HG03571 (cell line): ENCODE measurements around the gene EPHB4.
"Not testable (repeated sequence)": the region's sequence is repeated elsewhere in the genome, so short reads cannot be mapped to it uniquely, and the experiment has no call there.

Experiments used
- ATAC-seq: cut with Tn5 transposase; IDR thresholded peaks from one replicate; pipeline ENCODE4 v1.9.1; 2021; ENCODE audit not compliant: unreplicated experiment

EPHB4 gene

DNA sequence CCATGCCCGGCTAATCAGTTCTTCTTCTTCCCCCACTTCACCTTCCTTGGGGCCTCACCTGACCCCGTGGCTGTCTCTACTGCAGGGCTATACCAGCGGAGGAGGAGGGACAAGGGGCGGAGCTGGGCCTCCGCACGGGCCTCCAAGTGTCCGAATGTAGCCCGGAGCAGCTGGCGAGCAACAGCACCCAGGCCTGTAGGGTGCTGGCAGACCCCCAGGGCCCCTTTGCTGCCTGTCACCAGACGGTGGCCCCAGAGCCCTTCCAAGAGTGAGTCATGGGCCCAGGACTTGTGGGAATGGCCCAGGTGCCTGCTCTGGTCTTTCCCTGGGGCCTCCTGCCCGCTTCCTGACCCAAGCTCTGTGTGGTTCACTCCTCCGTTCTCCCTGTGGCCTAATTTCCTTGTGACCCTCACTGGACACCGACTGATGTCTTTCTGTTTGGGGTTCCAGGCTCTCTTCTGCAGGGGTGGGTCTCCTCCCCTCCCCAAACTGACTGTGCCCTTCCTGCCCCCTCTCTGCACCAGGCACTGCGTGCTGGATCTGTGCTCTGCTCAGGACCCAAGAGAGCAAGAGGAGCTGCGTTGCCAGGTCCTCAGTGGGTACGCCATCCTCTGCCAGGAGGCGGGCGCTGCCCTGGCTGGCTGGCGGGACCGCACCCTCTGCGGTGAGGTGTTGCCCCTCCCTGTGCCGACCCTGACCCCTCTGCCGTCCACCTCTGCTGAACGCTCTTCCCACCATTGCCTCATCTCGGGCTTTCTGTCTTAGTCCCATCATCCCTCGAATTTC lies 35.2 kb downstream of the EPHB4 start:
- no peak for ATAC-seq

DNA sequence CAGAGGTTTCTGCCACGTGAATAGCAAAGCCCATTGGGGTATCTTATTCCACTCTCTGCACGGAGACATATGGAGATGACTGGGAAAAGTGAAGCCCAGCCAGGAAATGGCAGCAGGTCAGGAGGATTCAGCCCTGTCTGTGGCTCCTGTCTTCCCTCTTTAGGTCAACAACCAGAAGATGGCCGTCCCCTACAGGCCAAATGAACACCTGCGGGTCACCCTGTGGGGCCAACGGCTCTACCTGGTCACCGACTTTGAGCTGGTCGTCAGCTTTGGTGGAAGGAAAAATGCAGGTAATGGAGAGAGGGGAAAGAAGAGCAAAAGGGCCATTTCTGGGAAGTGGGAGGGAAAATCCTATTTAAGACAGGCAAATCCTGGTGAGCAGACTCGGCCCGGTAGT lies 38.3 kb downstream of the EPHB4 start:
- ATAC-seq, result no peak

DNA sequence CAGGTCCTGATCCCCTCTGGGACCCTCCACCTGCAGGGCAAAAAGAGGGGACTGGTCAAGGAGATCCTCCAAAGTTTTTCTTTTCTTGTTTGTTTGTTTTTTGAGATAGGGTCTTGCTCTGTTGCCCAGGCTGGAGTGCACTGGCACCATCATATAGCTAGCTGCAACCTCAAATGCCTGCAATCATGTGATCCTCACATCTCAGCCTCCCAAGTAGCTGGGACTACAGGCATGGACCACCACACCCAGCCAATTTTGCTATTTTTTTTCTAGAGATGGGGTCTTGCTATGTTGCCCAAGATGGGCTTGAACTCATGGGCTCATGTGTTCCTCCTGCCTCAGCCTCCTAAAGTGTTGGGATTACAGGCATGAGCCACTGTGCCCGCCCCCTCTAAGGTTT lies 41.0 kb downstream of the EPHB4 start:
- no peak for ATAC-seq

DNA sequence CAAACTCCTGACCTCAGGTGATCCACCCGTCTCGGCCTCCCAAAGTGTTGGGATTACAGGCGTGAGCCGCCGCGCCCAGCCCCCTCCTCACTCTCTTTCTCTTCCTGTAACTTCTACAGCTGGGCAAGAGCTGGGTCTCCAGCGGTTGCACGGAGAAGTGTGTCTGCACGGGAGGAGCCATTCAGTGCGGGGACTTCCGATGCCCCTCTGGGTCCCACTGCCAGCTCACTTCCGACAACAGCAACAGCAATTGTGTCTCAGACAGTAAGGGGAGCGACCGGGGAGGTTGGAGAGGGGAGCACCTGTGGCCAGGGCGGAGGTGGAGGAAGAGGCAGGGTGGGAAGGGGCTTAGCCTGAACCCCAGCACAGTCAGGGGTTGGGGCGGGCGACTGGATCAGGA lies 41.4 kb downstream of the EPHB4 start:
- no peak for ATAC-seq

DNA sequence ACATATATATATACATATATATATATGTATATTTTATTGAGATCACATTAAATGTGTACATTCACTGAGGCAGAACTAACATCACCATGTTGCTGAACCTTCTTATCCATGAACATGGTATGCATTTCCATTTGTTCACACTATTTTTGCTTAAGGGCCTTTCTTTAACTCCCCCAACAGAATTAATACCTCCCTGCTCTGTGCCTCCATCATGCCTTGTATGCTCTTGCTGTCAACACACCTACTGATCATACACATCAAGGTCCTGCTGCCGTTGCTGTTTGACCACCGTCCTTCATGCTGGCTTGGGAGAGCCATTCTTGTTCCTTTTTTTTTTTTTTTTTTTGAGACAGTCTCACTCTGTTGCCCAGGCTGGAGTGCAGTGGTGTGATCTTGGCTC lies 43.5 kb downstream of the EPHB4 start:
- no peak for ATAC-seq

DNA sequence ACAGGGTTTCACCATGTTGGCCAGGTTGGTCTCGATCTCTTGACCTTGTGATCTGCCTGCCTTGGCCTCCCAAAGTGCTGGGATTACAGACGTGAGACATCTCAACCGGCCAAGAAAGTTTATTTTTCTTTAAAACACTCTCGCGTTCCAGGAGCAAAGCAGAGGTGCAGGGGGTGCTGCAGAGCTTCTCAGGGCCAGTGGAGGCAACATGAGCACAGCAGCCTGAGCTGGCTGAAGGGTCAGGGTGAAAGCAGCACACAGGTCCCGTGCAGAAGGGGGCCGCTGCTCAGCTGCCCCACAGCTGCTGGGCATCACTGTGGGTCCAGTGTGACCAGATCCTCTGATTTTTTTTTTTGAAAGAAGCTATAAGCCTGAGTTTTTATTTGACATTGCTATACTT lies 46.1 kb downstream of the EPHB4 start:
- ATAC-seq, result no peak

DNA sequence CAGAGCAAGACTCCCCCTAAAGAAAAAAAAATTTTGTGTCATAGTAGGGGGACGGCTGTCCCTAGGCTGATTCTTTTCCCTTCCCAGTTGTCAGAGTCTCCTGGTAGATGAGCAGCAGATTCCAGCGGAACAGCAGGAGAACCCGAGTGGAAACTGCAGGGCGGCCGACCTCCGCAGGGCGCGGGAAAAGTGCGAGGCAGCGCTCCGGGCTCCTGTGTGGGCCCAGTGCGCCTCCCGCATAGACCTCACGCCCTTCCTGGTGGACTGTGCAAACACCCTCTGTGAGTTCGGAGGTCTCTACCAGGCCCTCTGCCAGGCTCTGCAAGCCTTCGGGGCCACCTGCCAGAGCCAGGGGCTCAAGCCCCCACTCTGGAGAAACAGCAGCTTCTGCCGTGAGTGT lies 48.0 kb downstream of the EPHB4 start:
- ATAC-seq, result no peak

DNA sequence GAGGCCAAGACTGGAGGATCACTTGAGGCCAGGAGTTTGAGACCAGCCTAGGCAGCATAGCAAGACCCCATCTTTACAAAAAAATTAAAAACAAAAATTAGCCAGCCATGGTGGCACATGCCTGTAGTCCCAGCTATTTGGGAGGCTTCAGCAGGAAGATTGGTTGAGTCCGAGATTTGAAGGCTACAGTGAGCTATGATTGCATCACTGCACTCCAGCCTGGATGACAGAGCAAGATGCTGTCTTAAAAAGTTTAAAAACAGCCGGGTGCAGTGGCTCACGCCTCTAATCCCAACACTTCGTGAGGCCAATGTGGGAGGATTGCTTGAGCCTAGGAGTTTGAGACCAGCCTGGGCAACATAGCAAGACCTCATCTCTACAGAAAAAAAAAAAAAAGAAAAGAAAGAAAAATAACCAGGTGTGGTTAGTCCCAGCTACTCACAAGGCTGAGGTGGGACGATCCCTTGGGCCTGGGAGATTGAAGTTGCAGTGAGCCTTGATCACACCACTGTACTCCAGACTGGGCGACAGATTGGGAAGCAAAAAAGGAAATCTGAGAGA lies 49.2 kb downstream of the EPHB4 start:
- ATAC-seq, result no peak

DNA sequence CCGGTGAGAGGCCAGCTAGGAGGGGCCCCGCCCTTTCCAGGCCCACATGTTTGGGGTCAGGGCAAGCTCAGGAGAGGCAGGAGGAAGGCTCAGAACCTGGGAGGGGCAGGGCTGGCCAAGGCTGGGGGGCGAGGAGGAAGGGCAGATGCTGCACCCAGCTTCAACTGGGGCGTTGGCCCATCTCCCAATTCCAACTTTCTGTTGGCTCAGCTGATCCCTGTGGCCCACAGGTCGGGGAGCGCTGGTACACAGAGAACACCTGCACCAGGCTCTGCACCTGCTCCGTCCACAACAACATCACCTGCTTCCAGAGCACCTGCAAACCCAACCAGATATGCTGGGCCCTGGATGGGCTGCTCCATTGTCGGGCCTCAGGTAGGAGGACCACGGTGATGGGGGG lies 53.8 kb downstream of the EPHB4 start:
- ATAC-seq, result no peak

DNA sequence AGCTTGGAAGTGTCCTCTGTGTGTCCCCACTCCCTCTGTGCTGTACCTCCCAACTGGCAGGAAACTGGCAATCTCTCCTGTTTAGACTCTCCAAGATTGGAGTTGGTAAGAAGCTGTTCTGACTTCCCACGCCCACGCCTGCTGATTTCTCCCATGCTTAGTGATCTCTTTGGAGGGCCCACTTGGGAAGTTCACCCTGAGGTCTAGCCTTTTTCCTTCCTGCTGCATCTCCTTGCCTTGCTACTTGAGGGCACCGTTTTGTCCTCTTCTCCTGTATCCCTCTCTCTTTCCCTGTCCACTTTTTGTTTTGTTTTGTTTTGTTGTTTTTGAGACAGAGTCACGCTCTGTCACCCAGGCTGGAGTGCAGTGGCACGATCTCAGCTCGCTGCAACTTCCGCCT lies 58.5 kb downstream of the EPHB4 start:
- ATAC-seq, result no peak

DNA sequence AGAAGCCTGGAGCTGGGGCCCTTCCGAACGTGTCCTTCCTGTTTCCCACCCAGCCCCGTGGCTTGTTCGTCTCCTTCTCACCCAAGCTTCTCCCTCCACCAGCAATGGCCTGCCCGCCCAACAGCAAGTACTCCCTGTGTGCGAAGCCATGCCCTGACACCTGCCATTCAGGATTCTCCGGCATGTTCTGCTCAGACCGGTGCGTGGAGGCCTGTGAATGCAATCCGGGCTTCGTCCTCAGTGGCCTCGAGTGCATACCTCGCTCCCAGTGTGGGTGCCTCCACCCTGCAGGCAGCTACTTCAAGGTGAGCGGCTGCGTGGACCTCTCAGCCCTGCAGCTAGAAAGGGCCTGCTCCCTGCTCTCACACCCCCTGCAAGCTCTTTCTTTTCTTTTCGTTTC lies 62.1 kb downstream of the EPHB4 start:
- ATAC-seq, result no peak

DNA sequence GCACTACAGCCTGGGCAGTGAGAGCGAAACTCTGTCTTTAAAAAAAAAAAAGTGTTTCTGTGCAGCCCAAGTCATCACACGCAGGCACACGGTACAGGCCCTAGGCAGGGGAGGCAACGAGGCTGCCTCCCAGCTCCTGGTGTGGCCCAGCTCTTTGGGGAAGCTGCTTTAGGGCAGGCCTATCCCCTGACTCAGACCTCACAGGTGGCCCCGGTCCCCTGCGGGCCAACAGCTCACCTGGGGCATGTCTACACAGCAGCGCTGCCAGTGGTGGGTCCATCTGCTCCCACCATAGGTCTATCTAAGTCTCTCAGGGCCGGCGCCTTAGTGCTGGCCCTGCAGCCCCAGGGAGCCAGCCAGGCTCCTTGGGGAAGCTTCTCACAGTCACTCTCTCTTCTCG lies 62.5 kb downstream of the EPHB4 start:
- ATAC-seq, result no peak

DNA sequence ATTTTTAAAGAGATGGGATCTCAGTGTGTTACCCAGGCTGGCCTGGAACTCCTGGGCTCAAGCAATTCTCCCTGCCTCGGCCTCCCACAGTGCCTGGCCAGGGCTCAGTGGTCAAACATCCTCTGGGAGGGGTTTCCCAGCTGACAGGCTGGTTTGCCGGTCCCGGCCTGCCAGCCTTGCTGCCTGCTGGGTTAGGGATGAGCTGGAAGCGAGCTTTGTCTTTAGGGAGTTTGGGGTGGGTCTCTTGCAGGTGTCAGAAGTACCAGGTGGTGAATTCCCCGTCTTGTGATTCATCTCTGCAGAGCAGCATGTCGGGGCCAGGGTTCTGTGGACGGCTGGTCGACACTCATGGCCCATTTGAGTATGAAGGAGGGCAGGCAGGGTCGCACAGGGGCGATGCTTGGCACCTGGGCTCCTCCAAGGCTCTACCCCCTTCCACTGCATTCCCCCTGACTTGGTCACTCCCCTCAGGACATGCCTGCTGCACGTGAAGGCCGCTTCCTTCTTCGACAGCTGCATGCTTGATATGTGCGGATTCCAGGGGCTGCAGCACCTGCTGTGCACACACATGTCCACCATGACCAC lies 63.7 kb downstream of the EPHB4 start:
- ATAC-seq, result no peak

DNA sequence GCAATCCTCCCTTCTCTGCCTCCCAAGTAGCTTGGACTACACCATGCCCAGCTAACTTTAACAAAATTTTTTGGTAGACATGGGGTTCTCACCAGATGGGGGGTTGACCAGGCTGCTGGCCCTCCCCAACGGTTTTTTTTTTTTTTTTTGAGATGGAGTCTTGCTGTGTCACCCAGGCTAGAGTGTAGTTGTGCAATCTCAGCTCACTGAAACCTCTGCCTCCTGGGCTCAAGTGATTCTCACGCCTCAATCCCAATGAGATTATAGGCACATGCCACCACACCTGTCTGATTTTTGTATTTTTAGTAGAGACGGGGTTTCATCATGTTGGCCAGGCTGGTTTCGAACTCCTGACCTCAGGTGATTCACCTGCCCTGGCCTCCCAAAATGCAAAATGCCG lies 64.5 kb downstream of the EPHB4 start:
- ATAC-seq, result not testable (repeated sequence)

DNA sequence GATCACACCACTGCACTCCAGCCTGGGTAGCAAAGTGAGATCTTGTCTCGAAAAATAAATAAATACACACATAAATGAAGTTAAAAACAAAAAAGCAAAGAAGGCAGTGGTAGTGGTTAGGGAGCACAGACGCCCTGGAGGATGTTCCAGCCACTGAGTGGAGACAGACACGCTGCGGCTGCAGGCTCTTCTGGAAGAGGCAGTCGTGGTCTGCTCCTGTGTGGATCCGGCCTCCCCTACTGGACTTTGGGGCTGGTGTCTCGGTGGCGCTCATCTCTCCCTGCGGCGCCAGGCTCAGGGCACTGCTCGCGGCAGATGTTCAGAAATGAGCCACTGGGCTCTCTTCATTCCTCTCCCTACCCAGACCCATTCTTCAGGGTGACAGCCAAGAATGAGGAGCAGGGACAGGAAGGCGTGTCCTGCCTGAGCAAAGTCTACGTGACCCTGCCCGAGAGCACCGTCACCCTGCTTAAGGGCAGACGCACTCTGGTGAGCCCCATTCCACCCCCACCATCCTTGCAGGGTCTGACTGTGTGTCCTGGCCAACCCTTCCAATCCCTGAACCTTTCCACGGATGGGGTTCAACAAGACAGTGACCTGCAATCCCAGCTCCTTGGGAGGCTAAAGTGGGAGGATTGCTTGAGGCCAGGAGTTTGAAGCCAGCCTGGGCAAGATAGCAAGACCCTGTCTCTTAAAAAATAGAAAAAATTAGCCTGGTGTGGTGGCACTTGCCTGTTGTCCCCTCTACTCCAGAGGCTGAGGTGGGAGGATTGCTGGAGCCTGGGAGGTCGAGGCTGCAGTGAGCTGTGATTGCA lies 67.8 kb downstream of the EPHB4 start:
- ATAC-seq, result no peak

DNA sequence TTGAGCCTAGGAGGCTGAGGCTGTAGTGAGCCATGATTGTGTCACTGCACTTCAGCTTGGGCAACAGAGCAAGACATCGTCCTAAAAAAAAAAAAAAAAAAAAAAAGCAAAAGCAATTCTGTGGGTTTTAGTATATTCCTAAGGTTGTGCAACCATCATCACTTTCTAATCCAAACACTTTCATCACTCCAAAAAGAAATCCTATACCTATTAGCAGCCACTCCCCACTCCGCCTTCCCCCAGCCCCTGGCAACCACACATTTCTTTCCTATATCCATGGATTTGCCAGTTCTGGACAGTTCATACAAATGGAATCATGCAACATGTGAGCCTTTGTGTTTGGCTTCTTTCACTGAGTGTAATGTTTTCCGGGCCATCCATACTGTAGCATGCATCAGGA lies 73.6 kb downstream of the EPHB4 start:
- ATAC-seq, result no peak

DNA sequence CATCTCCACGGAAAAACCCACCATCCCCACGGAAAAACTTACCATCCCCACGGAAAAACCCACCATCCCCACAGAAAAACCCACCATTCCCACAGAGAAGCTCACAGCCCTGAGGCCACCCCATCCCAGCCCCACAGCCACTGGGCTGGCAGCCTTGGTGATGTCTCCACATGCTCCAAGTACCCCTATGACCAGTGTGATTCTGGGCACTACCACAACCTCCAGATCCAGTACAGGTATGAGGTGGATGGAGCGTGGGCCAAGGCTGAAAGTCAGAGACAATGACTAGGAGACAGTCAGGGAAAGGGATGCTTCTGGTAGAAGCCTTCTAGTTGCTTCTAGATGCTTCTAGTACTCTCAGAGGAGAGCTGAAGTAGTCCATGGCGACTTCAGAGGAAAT lies 74.3 kb downstream of the EPHB4 start:
- no peak for ATAC-seq
